ENCODE data around the gene FBXL15. TPM values are rescaled to one million over a fixed set of nuclear protein-coding genes. Genes with fewer than 3 reads are reported as not detected.

The FBXL15 gene
- total and polyA plus RNA-seq, 9 of the 15 experiments (the other 6 are each of a cell fraction or from before 2014, with no cell fraction given), result 0.08 to 25.9 (median 3.5) TPM

DNA sequence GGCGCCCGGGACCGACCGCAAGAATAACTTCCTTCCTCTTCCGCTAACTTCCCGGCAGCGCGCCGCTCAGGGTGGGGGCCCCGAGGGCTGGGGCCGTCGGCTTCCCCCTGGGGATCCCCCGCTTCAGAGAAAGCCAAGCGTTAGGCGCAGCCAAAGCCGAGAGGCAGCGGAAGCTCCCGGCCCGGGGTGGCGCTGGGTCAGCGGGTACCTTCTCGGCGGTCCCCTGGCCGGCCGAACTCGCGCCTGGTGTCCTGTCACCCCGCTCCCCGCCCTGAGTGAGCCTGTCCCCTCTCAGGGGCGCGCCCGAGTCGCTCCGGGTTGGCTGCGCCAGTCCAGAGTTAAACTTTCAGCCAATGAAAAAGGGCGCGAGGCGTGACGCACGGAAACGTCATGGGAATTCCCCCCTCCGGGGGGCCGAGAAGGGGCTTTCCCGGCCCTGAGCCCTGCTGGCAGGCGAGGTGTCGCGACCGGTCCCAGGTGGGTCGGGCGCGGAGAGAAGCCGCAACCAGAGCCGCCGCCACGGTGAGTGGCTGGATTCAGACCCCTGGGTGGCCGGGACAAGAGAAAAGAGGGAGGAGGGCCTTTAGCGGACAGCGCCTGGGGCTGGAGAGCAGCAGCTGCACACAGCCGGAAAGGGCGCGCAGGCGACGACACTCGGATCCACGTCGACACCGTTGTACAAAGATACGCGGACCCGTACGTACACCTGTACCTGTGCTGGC lies 26.4 kb upstream of the FBXL15 start (continued):
- TF ChIP-seq, protein P1, sequence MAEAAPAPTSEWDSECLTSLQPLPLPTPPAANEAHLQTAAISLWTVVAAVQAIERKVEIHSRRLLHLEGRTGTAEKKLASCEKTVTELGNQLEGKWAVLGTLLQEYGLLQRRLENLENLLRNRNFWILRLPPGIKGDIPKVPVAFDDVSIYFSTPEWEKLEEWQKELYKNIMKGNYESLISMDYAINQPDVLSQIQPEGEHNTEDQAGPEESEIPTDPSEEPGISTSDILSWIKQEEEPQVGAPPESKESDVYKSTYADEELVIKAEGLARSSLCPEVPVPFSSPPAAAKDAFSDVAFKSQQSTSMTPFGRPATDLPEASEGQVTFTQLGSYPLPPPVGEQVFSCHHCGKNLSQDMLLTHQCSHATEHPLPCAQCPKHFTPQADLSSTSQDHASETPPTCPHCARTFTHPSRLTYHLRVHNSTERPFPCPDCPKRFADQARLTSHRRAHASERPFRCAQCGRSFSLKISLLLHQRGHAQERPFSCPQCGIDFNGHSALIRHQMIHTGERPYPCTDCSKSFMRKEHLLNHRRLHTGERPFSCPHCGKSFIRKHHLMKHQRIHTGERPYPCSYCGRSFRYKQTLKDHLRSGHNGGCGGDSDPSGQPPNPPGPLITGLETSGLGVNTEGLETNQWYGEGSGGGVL (CRISPR knock-in tag; IDR thresholded peaks at IDR 0.05), result no peak
- TF ChIP-seq ZKSCAN8 (CRISPR knock-in tag; IDR thresholded peaks at IDR 0.05) (no peak), ZNF408 (CRISPR knock-in tag; IDR thresholded peaks at IDR 0.05; ENCODE audit: low read depth) (no peak), ZKSCAN3 (CRISPR knock-in tag; IDR thresholded peaks at IDR 0.05) (no peak), SMC3 (conservative IDR thresholded peaks at IDR 0.05; ENCODE audit: insufficient read depth, low read depth, low read length) (no peak), ZFP36 (IDR thresholded peaks at IDR 0.05; ENCODE audit: low read depth, low read length, partially characterized antibody) (no peak), ZSCAN32 (CRISPR knock-in tag; IDR thresholded peaks at IDR 0.05) (no peak), NCOA6 (IDR thresholded peaks at IDR 0.05) (no peak), CCNT2 (IDR thresholded peaks at IDR 0.05; ENCODE audit: borderline replicate concordance, extremely low read depth, insufficient read length, low read depth, low read length) (no peak), NR1H2 (CRISPR knock-in tag; IDR thresholded peaks at IDR 0.05) (no peak), RBM22 (IDR thresholded peaks at IDR 0.05; ENCODE audit: low read depth, low read length, poor library complexity, severe bottlenecking) (peak; percentile 48), HNRNPL (IDR thresholded peaks at IDR 0.05; ENCODE audit: low read depth, low read length) (no peak), CXXC5 (CRISPR knock-in tag; IDR thresholded peaks at IDR 0.05) (peak; percentile 57), ZNF12 (CRISPR knock-in tag; IDR thresholded peaks at IDR 0.05) (no peak), TOE1 (IDR thresholded peaks at IDR 0.05; ENCODE audit: borderline replicate concordance) (peak; percentile 31; the same call in 1 of the 2 replicates), TOE1 (CRISPR knock-in tag; IDR thresholded peaks at IDR 0.05; ENCODE audit: borderline replicate concordance, low read depth) (no peak), GATAD2A (IDR thresholded peaks at IDR 0.05) (no peak)
- TF ChIP-seq, protein P2, sequence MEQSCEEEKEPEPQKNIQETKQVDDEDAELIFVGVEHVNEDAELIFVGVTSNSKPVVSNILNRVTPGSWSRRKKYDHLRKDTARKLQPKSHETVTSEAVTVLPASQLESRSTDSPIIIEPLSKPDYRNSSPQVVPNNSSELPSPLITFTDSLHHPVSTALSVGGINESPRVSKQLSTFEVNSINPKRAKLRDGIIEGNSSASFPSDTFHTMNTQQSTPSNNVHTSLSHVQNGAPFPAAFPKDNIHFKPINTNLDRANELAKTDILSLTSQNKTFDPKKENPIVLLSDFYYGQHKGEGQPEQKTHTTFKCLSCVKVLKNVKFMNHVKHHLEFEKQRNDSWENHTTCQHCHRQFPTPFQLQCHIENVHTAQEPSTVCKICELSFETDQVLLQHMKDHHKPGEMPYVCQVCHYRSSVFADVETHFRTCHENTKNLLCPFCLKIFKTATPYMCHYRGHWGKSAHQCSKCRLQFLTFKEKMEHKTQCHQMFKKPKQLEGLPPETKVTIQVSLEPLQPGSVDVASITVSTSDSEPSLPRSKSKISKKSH (CRISPR knock-in tag; IDR thresholded peaks at IDR 0.05), result no peak
- TF ChIP-seq, protein P3, sequence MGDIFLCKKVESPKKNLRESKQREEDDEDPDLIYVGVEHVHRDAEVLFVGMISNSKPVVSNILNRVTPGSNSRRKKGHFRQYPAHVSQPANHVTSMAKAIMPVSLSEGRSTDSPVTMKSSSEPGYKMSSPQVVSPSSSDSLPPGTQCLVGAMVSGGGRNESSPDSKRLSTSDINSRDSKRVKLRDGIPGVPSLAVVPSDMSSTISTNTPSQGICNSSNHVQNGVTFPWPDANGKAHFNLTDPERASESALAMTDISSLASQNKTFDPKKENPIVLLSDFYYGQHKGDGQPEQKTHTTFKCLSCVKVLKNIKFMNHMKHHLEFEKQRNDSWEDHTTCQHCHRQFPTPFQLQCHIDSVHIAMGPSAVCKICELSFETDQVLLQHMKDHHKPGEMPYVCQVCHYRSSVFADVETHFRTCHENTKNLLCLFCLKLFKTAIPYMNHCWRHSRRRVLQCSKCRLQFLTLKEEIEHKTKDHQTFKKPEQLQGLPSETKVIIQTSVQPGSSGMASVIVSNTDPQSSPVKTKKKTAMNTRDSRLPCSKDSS (IDR thresholded peaks at IDR 0.05; ENCODE audit: low read depth, partially characterized antibody), result no peak
- TF ChIP-seq, protein P4, sequence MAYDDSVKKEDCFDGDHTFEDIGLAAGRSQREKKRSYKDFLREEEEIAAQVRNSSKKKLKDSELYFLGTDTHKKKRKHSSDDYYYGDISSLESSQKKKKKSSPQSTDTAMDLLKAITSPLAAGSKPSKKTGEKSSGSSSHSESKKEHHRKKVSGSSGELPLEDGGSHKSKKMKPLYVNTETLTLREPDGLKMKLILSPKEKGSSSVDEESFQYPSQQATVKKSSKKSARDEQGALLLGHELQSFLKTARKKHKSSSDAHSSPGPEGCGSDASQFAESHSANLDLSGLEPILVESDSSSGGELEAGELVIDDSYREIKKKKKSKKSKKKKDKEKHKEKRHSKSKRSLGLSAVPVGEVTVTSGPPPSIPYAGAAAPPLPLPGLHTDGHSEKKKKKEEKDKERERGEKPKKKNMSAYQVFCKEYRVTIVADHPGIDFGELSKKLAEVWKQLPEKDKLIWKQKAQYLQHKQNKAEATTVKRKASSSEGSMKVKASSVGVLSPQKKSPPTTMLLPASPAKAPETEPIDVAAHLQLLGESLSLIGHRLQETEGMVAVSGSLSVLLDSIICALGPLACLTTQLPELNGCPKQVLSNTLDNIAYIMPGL (CRISPR knock-in tag; IDR thresholded peaks at IDR 0.05), result no peak
